Hepatocyte (in vitro differentiated cells): ENCODE measurements around the gene DUSP28.

ENCODE experiments used
- EZH2 ChIP-seq: fragments of 200-600 bp; sonication (generic); IDR thresholded peaks from 2 replicates; pipeline ENCODE4 v1.6.1; 2016; ENCODE audit warnings: antibody characterized with exemption, mild to moderate bottlenecking, borderline replicate concordance
- TF ChIP-seq, protein P1 (sequence below): fragments of 200-600 bp; sonication (generic); IDR thresholded peaks from 2 replicates; pipeline ENCODE4 v1.5.1; 2016; ENCODE audit warnings: antibody characterized with exemption, mild to moderate bottlenecking; ENCODE audit not compliant: poor library complexity

DNA sequence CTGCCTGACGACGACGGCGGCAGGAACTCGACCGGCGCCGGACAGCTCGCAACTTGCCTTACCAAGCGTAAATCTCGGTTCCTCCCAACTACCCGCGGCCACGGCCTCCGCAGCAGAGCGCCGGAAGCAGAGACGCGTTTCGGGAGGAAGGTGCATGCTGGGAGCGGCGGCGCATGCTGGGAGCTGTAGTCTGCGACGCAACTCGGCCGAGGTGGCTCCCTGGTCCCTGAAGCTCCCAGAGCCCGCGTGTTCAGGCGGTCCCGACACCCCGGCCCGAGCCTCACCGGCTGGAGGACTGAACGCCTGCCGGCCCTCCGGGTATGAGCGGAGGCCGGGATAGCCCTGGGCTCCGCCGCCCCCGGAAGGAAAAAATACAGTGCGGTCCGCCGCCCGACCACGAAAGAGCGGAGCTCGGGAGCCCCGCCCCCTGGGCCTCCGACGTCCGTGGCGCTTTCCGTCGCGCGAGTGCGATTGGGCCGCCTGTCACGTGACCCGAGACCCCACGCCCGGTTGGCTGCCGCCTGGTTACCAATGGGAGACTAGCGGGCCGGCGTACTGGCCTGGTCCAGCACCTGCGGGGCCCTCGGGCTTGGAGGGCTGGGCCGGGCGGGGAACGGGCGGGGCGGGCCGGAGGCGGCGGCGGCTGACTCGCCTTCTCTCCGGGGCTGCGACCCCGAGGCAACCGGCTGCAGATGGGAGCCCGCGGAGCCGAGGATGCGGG lies 26.2 kb downstream of the DUSP28 start, which contains the start of gene CAPN10:
- TF ChIP-seq, protein P1, sequence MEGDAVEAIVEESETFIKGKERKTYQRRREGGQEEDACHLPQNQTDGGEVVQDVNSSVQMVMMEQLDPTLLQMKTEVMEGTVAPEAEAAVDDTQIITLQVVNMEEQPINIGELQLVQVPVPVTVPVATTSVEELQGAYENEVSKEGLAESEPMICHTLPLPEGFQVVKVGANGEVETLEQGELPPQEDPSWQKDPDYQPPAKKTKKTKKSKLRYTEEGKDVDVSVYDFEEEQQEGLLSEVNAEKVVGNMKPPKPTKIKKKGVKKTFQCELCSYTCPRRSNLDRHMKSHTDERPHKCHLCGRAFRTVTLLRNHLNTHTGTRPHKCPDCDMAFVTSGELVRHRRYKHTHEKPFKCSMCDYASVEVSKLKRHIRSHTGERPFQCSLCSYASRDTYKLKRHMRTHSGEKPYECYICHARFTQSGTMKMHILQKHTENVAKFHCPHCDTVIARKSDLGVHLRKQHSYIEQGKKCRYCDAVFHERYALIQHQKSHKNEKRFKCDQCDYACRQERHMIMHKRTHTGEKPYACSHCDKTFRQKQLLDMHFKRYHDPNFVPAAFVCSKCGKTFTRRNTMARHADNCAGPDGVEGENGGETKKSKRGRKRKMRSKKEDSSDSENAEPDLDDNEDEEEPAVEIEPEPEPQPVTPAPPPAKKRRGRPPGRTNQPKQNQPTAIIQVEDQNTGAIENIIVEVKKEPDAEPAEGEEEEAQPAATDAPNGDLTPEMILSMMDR, result no peak
- no peak for TF ChIP-seq EZH2
